ENCODE data around the gene RANGAP1.

RANGAP1 gene

DNA sequence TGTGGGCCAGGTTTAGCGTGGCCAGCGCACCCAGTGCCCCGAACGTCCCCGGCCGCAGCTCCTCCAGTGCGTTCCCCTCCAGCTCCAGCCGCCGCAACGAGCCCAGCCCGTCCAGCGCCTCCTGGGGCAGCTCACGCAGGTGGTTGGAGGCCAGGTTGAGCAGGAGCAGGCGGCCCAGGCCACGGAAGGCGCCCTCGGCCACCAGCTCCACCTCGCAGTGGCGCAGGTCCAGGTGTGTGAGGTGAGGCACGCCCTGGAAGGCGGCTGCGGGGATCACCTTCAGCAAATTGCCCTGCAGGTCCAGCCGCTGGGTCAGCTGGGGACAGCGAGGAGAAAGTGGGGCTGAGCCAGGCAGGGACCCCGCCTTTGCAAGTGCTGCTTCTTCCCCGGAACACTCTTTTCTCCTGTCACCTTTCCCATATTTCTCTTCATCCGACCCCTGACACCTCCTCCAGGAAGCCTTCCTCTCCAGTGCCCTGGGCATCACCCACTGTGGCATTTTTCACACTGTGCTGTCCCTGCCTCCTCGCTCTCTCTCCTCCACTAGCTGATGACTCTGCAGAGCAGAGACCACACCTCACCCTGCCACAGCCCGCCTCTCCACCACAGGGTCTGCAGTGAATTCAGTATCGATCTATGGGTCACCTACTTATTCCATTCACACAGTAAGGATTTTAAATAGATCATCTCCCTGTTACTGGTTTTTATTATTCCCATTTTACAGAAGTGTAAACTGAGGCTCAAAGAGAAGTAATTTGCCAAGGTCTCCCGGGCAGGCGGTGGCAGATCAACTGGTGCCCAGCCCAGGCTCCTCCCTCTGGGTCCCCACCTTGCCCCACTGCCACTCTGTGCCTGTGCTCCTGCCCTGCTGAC lies 47.2 kb downstream of the RANGAP1 start:
- no peaks in the 10 kb centered on the region for H3K9me3 ChIP-seq (ENCODE audit: insufficient read depth, low read depth, low read length)
- no peak overlapping the region for H3K9ac ChIP-seq (ENCODE audit: low read depth, low read length, poor library complexity, severe bottlenecking)
- H3K9me2 ChIP-seq (replicated peaks; ENCODE audit: low read depth, low read length) = no peaks in the 10 kb centered on the region
- no peaks in the 10 kb centered on the region for H3F3A ChIP-seq (ENCODE audit: low read depth)
- no peaks in the 10 kb centered on the region for H3K27me3 ChIP-seq (ENCODE audit: insufficient read depth, low read length, poor library complexity, severe bottlenecking)
- H3K4me1 ChIP-seq (ENCODE audit: insufficient read depth, low read length, poor library complexity, severe bottlenecking) = no peaks in the 10 kb centered on the region
- no peak overlapping the region for H2AFZ ChIP-seq (ENCODE audit: low read length)
- H3K79me2 ChIP-seq (ENCODE audit: insufficient read depth, low read length) = no peaks in the 10 kb centered on the region
- no peak overlapping the region for H3K4me2 ChIP-seq (ENCODE audit: low read depth, low read length, poor library complexity, severe bottlenecking)
- TF ChIP-seq EZH2phosphoT487 (IDR thresholded peaks at IDR 0.05; ENCODE audit: borderline replicate concordance) = no peak
- TF ChIP-seq, protein P1, sequence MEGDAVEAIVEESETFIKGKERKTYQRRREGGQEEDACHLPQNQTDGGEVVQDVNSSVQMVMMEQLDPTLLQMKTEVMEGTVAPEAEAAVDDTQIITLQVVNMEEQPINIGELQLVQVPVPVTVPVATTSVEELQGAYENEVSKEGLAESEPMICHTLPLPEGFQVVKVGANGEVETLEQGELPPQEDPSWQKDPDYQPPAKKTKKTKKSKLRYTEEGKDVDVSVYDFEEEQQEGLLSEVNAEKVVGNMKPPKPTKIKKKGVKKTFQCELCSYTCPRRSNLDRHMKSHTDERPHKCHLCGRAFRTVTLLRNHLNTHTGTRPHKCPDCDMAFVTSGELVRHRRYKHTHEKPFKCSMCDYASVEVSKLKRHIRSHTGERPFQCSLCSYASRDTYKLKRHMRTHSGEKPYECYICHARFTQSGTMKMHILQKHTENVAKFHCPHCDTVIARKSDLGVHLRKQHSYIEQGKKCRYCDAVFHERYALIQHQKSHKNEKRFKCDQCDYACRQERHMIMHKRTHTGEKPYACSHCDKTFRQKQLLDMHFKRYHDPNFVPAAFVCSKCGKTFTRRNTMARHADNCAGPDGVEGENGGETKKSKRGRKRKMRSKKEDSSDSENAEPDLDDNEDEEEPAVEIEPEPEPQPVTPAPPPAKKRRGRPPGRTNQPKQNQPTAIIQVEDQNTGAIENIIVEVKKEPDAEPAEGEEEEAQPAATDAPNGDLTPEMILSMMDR (conservative IDR thresholded peaks at IDR 0.05; ENCODE audit: low read length) = no peak
- no peaks in the 10 kb centered on the region for H4K20me1 ChIP-seq (ENCODE audit: insufficient read depth, low read length, poor library complexity, severe bottlenecking)
- no peak overlapping the region for H3K4me3 ChIP-seq (ENCODE audit: low read length, poor library complexity, severe bottlenecking)
- H3K36me3 ChIP-seq (ENCODE audit: insufficient read depth, low read length) = no peaks in the 10 kb centered on the region

DNA sequence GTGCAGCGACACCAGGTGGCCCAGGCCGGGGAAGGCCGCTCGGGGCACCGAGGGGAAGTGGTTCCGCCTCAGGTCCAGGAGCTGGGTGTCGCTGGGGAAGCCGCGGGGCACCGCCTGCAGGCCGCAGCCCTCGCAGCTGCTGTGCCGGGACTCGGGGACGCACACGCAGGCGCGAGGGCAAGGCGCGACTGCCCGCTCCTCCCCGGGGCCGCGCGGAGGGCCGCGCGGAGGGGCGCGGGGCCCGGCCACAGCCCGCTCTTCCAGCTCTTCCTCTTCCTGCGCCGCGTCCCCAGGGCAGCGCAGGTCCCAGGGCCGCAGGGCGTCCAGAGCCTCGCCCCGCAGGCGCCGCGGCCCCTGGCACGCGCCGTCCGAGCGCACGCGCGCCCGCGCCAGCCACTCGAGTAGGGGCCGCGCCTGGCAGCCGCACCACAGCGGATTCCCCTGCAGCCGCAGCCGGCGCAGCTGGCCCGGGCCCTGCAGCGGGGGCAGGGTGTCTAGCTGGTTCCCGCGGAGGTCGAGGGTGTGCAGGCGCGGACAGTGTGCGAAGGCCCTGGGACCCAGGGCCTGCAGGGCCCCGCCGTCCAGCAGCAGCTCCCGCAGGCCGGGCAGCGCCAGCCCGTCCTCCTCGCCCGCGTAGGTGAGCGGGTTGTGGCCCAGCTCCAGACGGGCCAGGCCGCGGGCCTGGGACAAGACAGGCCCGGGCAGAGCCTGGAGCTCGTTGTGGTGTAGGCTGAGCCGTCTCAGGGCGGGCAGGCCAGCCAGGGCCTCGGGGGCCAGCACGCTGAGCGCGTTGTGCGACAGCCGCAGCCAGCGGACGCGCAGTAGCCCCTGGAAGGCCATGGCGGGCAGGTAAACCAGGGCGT lies 48.0 kb downstream of the RANGAP1 start:
- Histone ChIP-seq H3F3A (ENCODE audit: low read depth) (no peaks in the 10 kb centered on the region), H3K4me2 (ENCODE audit: low read depth, low read length, poor library complexity, severe bottlenecking) (peak overlapping the region; percentile 46), H4K20me1 (ENCODE audit: insufficient read depth, low read length, poor library complexity, severe bottlenecking) (no peaks in the 10 kb centered on the region), H3K9me3 (ENCODE audit: insufficient read depth, low read depth, low read length) (no peaks in the 10 kb centered on the region), H3K4me1 (ENCODE audit: insufficient read depth, low read length, poor library complexity, severe bottlenecking) (no peaks in the 10 kb centered on the region), H3K9me2 (replicated peaks; ENCODE audit: low read depth, low read length) (no peaks in the 10 kb centered on the region), H2AFZ (ENCODE audit: low read length) (no peak overlapping the region), H3K36me3 (ENCODE audit: insufficient read depth, low read length) (no peaks in the 10 kb centered on the region), H3K9ac (ENCODE audit: low read depth, low read length, poor library complexity, severe bottlenecking) (no peak overlapping the region), H3K27me3 (ENCODE audit: insufficient read depth, low read length, poor library complexity, severe bottlenecking) (no peaks in the 10 kb centered on the region), H3K79me2 (ENCODE audit: insufficient read depth, low read length) (no peaks in the 10 kb centered on the region), H3K4me3 (ENCODE audit: low read length, poor library complexity, severe bottlenecking) (peak overlapping the region; percentile 46)
- no peak for TF ChIP-seq EZH2phosphoT487 (IDR thresholded peaks at IDR 0.05; ENCODE audit: borderline replicate concordance)
- TF ChIP-seq, protein P1 (conservative IDR thresholded peaks at IDR 0.05; ENCODE audit: low read length) = no peak; the same call in 1 of the 2 replicates

DNA sequence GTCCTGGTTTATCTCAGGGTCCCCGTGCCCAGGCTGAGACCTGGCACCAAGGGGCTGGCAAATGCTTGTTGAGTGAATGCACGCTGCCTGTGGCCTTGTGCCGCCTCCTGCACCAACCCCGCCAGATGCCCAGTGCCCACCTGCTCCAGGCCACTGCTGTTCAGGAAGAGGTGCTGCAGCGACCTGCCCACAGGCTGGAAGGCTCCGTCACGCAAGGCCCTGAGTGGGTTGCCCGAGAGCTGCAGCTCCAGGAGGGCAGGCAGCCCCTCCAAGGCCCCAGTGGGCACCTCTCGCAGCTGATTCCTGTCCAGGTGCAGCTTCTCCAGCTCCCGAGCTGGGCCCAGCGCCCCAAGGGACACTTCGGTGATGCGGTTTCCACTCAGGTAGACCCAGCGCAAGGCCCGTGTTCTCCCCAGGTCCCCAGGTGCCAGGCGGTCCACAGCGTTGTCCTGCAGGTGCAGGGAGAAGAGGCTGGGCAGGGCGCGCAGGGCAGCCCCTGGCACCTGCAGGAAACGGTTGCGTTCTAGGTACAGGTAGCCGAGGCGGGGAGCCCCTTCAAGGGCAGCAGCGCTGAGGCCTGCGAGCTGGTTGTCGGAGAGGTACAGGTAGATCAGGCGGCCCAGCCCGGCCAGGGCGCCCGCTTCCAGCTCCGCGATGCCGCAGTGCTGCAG lies 48.8 kb downstream of the RANGAP1 start:
- H3F3A ChIP-seq (ENCODE audit: low read depth) = no peaks in the 10 kb centered on the region
- H3K9me2 ChIP-seq (replicated peaks; ENCODE audit: low read depth, low read length) = no peaks in the 10 kb centered on the region
- no peaks in the 10 kb centered on the region for H3K4me1 ChIP-seq (ENCODE audit: insufficient read depth, low read length, poor library complexity, severe bottlenecking)
- H3K9ac ChIP-seq (ENCODE audit: low read depth, low read length, poor library complexity, severe bottlenecking) = no peak overlapping the region
- H4K20me1 ChIP-seq (ENCODE audit: insufficient read depth, low read length, poor library complexity, severe bottlenecking) = no peaks in the 10 kb centered on the region
- H3K27me3 ChIP-seq (ENCODE audit: insufficient read depth, low read length, poor library complexity, severe bottlenecking) = no peaks in the 10 kb centered on the region
- no peak for TF ChIP-seq EZH2phosphoT487 (IDR thresholded peaks at IDR 0.05; ENCODE audit: borderline replicate concordance)
- TF ChIP-seq, protein P1 (conservative IDR thresholded peaks at IDR 0.05; ENCODE audit: low read length) = peak; percentile 46; the same call in 1 of the 2 replicates
- peak overlapping the region; percentile 46 for H3K4me2 ChIP-seq (ENCODE audit: low read depth, low read length, poor library complexity, severe bottlenecking)
- H3K79me2 ChIP-seq (ENCODE audit: insufficient read depth, low read length) = no peaks in the 10 kb centered on the region
- H3K9me3 ChIP-seq (ENCODE audit: insufficient read depth, low read depth, low read length) = no peaks in the 10 kb centered on the region
- no peaks in the 10 kb centered on the region for H3K36me3 ChIP-seq (ENCODE audit: insufficient read depth, low read length)
- no peak overlapping the region for H2AFZ ChIP-seq (ENCODE audit: low read length)
- H3K4me3 ChIP-seq (ENCODE audit: low read length, poor library complexity, severe bottlenecking) = peak overlapping the region; percentile 46
